Nephron progenitor cell (in vitro differentiated cells): ENCODE data around the gene FBLIM1.

ENCODE experiments used
- DNase-seq: peaks from one replicate; pipeline ENCODE4 v3.0.0; 2021
- H3K27ac Mint-ChIP-seq: 2 replicates; pipeline ENCODE4 v1.8.0; 2021; ENCODE audit warnings: mild to moderate bottlenecking, moderate library complexity, mixed read lengths
- H3K27me3 Mint-ChIP-seq: 2 replicates; pipeline ENCODE4 v1.8.0; 2021; ENCODE audit warnings: mild to moderate bottlenecking, low read depth, mixed read lengths; ENCODE audit not compliant: poor library complexity
- H3K36me3 Mint-ChIP-seq: 2 replicates; pipeline ENCODE4 v1.8.0; 2021; ENCODE audit warnings: low read depth, mixed read lengths
- H3K4me1 Mint-ChIP-seq: 2 replicates; pipeline ENCODE4 v1.8.0; 2021; ENCODE audit warnings: mixed read lengths
- H3K4me3 Mint-ChIP-seq: 2 replicates; pipeline ENCODE4 v1.8.0; 2021; ENCODE audit warnings: mild to moderate bottlenecking, moderate library complexity, mixed read lengths
- H3K9me3 Mint-ChIP-seq: 2 replicates; pipeline ENCODE4 v1.8.0; 2021; ENCODE audit warnings: mild to moderate bottlenecking, moderate library complexity, mixed read lengths
- TF ChIP-seq, protein P1 (sequence below): fragments of 200-600 bp; sonication (generic); IDR thresholded peaks from 2 replicates; pipeline ENCODE4 v1.5.0; 2021; ENCODE audit warnings: antibody characterized with exemption

FBLIM1 gene

DNA sequence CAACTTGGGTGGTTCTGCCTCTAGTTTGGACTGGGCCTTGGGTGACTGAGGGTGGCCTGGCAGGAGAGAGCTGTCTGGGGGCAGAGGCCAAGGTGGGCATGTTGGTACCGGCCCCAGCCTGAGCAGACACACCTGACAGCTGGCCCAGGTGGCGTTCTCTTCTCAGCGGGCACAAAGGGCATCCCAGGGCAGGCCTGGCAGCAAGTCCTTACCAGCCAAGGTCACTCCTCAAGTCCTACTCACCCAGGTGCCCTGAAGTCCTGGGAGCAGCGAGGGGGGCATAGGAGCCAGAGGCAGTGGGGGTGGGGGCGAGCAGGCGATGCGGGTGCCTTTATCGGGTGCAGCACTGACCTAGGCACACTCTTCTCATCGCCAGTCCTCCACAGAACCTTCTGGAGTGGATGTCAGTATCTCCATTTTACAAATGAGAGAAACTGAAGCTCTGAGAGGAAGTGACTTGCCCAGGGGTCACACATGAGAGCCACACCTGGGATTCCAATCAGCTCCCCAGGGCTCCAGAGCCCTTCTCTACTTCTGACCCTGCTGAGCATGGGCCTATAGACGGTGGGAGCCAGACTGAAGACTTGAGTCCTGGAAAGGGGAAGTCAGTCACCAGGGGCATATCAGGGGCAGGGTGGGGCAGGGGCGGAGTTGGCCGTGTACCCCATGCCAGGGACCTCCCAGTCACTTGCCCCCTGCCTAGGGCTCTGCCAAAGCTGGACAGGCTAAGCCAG, 23.1 kb upstream of the FBLIM1 start:
- Mint-ChIP-seq H3K4me3 (no peak overlapping the region), H3K27ac (no peak overlapping the region), H3K9me3 (no peaks in the 10 kb centered on the region), H3K36me3 (no peaks in the 10 kb centered on the region), H3K27me3 (peaks cover 2% of the 10 kb centered on the region), H3K4me1 (peaks cover 14% of the 10 kb centered on the region)
- DNase-seq: no peak
- TF ChIP-seq, protein P1, sequence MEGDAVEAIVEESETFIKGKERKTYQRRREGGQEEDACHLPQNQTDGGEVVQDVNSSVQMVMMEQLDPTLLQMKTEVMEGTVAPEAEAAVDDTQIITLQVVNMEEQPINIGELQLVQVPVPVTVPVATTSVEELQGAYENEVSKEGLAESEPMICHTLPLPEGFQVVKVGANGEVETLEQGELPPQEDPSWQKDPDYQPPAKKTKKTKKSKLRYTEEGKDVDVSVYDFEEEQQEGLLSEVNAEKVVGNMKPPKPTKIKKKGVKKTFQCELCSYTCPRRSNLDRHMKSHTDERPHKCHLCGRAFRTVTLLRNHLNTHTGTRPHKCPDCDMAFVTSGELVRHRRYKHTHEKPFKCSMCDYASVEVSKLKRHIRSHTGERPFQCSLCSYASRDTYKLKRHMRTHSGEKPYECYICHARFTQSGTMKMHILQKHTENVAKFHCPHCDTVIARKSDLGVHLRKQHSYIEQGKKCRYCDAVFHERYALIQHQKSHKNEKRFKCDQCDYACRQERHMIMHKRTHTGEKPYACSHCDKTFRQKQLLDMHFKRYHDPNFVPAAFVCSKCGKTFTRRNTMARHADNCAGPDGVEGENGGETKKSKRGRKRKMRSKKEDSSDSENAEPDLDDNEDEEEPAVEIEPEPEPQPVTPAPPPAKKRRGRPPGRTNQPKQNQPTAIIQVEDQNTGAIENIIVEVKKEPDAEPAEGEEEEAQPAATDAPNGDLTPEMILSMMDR: no peak

DNA sequence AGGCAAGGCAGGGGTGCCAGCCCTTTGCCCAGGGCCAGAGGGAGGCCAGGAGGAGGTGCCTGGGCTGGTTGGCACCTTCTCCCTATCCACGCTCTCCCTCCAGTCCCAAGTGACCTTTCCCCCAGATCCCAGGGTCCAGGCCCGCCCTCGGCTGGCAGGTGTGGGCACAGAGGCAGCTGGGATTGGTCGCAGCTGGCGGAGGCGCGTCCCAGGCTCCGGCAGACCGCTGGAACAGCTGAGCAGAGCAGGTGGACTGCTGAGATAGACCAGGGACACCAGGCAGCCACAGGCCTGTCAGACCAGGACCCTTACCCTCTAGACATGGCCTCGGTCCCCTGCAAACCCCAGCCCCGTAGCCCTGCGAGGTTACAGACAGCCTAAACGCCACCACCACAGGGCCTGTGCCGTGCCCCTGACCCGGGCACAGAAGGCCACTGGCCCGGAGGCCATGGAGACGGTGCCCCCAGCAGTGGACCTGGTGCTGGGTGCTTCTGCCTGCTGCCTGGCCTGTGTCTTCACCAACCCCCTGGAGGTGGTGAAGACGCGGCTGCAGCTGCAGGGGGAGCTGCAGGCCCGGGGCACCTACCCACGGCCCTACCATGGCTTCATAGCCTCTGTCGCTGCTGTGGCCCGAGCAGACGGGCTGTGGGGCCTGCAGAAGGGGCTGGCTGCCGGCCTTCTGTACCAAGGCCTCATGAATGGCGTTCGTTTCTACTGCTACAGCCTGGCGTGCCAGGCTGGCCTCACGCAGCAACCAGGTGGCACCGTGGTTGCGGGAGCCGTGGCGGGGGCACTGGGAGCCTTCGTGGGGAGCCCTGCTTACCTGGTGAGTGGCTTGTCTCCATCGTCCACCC, 22.3 kb upstream of the FBLIM1 start, which contains the start of gene SLC25A34:
Gene SLC25A34 (plus strand): TSS at position 221 of the 854 bp plus-strand sequence. CDS start 228 bp downstream, at position 449.
- Mint-ChIP-seq H3K4me3 (no peak within 1 kb of the TSS), H3K27ac (no peak within 1 kb of the TSS), H3K36me3 (no peaks in the 10 kb centered on the region), H3K4me1 (peaks cover 16% of the 10 kb centered on the region), H3K27me3 (peaks cover 2% of the 10 kb centered on the region), H3K9me3 (no peaks in the 10 kb centered on the region)
- TF ChIP-seq, protein P1: no peak
- DNase-seq: no peak

DNA sequence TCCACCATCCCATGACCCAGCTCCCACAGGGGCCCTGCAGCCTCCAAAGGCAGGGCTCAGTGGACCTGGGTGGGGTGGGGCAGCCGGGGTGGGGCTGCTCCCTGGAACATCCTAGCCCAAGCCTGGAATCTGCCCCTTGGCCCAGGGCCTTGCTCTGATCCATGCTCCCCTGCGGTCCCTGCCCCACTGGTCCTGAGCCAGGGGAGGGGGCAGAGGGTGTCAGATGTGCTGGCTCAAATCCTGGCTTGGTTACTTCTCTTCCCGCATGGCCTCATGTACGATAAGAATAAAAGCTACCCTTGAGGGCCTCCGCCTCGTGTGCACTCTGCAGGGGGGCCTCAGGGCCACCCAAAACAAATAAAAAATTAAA, 21.7 kb upstream of the FBLIM1 start:
- DNase-seq: no peak

DNA sequence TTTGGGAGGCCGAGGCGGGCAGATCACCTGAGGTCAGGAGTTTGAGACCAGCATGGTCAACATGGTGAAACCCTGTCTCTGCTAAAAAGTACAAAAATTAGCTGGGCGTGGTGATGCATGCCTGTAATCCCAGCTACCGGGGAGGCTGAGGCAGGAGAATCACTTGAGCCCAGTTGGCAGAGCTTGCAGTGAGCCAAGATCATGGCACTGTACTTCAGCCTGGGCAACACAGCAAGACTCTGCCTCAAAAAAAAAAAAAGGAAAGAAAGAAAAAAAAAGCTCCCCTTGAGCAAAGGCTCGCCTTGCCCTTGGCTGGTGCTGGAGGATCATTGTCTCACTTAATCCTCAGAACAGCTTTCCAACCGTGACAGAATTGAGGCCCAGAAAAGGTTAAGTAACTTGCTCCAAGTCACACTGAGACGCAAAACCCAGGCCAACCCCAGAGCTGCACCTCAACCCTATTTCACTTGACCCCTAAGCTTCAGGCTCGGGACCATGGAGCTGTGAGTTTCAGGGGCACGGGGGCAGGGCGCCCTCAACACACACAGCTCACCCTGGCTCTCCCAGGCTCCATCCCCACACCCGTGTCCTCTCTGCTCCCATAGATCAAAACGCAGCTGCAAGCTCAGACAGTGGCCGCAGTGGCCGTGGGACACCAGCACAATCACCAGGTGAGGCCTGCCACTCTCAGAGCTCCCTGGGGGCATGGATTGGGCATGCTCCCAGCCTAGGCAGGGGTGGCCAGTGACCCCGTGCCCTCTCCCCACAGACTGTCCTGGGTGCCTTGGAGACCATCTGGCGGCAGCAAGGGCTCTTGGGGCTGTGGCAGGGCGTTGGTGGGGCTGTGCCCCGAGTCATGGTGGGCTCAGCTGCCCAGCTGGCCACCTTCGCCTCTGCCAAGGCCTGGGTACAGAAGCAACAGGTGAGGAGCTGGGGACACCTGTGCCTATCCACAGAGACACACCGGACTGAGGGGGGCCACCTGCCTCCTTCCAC, 21.0 kb upstream of the FBLIM1 start:
- TF ChIP-seq, protein P1: no peak
- no peaks in the 10 kb centered on the region for H3K36me3 Mint-ChIP-seq
- no peak overlapping the region for H3K4me3 Mint-ChIP-seq
- H3K27ac Mint-ChIP-seq: peak overlapping the region; percentile 87
- H3K4me1 Mint-ChIP-seq: peaks cover 26% of the 10 kb centered on the region
- DNase-seq: no peak
- H3K9me3 Mint-ChIP-seq: no peaks in the 10 kb centered on the region
- H3K27me3 Mint-ChIP-seq: peaks cover 5% of the 10 kb centered on the region

More for the DNA sequence above, 21.7 kb upstream of the FBLIM1 start:
- Mint-ChIP-seq H3K9me3 (no peaks in the 10 kb centered on the region), H3K4me3 (no peak overlapping the region), H3K27ac (no peak overlapping the region), H3K27me3 (peaks cover 5% of the 10 kb centered on the region), H3K36me3 (no peaks in the 10 kb centered on the region), H3K4me1 (peaks cover 22% of the 10 kb centered on the region)
- TF ChIP-seq, protein P1: no peak

DNA sequence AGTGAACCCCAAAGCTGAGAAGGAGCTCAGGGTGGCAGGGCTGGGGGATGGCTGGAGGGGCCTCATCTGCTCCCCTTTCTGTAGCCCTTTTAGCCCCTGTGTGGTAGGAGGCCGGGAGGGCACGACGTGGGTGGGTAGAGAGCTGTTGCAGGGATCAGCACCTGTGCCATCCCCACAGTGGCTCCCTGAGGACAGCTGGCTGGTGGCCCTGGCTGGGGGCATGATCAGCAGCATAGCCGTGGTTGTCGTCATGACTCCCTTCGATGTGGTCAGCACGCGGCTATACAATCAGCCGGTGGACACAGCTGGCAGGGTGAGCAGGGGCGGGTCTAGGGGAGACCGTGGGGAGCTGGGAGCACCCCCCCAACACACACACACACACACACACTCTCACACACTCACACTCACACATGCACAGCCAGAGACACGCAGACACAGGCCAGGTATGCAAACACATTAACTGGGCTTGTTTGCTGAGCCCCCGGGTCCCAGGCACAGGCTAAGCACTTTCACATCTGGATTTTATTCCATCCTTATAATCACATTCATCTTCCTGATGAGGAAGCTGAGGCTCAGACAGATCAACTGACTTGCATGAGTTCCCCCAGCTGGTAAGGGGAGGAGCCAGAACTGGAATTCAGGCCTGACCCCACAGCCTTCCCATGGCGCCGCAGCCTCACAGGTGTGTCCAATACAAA, 20.0 kb upstream of the FBLIM1 start:
- Mint-ChIP-seq H3K36me3 (no peaks in the 10 kb centered on the region), H3K27ac (no peak overlapping the region), H3K4me3 (no peak overlapping the region), H3K27me3 (peaks cover 5% of the 10 kb centered on the region), H3K4me1 (peaks cover 31% of the 10 kb centered on the region), H3K9me3 (no peaks in the 10 kb centered on the region)
- no peak for DNase-seq
- TF ChIP-seq, protein P1: no peak
